ENCODE results near the gene CXCL5.
A peak's percentile ranks its signal among the peaks of the same experiment; 100 is the strongest.
"Not testable (repeated sequence)": the region's sequence is repeated elsewhere in the genome, so short reads cannot be mapped to it uniquely, and the experiment has no call there.

CXCL5 gene

DNA sequence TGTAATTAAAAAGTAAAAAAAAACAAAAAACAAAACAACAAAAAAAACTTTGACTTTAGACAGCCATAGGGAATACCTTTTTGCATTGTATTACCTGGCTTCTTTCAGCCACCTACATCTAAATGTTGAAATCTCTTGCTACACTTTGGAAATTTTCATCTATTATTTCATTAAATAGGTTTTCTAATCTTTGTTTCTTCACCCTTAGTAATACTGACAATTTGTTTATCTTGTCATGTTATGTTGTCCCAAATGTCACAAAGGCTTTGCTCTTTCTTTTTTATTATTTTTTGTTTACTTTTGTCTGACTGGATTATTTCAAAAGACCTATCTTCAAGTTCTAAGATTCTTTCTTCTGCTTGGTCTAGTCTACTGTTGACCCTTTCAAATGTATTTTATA is 24.1 kb downstream of the CXCL5 start:
- no peak for DNase-seq

DNA sequence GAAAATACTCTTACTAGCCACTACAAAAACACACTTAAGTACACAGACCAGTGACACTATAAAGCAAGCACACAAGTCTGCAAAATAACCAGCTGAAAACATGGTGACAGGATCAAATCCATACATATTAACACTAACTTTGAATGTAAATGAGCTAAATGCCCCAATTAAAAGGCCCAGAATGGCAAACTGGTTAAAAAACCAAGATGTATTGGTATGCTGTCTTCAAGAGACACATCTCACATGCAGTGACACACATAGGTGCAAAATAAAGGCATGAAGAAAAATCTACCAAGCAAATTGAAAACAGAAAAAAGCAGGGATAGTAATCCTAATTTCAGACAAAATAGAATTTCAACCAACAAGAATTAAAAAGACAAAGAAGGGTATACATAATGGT is 27.5 kb downstream of the CXCL5 start:
- no peak for DNase-seq

DNA sequence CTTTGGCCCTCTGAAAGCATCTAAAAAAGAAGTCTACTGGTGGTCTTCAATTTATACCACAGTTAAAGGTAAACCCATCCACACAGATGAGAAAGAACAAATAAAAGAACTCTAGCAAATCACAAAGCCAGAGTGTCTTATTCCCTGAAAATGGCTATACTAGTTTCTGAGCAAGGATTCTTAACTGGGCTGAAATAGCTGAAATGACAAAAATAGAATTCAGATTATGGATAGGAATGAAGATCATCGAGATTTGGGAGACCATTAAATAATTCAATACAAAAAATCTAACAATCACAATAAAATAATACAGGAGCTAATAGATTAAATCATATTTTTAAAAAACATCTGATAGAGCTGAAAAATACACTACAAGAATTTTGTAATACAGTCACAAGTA is 28.5 kb downstream of the CXCL5 start:
- no peak for DNase-seq

DNA sequence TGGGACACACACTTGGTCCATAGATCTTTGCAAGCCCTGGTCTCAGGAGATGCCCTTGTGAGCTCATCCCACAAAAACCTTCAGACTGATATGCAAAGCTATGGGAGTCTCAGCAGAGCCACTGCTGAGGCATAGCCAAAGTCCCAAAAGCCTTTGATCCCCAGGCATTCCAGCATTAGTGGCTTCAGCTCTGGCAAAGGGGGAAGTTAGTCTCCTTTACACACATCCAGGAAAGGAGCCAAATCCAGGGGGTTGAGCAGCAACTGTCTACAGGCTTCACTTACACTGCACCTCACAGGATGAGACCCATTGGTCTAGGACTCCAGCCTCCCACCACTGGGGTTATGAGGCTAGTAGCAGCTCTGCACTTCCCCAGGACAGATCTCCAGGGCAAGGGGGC is 30.6 kb downstream of the CXCL5 start:
- DNase-seq = no peak

DNA sequence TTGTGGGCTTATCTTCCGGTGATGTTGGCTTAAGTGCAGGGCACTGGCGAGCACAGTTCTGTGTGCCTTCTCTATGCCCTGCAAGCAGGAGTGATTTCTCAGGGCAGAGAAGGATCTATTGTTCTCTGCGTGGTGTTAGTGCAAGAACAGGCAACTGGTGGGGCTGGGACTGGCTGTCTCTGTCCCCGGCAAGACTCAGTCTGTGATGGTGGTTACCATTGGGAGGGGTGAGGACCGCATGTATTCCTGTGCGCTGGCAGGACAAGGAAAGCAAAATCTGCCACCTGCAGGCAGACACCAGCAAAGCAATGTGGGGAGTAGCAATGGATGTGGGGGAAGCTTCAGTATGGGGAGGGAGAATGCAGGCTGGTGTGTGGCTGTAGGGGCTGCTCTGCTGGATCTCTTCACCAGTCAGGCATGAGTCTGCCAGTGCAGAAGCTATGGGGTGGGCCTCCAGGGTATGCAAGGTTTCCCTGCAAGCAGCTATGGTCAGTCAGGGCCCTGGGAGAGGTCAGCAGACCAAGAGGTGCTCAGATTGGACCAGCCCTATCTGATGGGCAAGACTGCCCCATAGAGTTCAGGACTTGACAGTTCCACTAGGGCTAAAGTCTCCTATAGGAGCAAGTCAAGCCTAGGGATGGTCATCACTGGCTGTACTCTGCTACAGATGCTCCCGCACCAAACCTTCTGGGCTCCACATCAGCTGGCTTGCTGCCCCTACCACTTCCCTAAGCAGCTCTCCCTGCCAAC is 33.4 kb downstream of the CXCL5 start:
- peak in 1 of 56 donors; percentile 1 for DNase-seq

DNA sequence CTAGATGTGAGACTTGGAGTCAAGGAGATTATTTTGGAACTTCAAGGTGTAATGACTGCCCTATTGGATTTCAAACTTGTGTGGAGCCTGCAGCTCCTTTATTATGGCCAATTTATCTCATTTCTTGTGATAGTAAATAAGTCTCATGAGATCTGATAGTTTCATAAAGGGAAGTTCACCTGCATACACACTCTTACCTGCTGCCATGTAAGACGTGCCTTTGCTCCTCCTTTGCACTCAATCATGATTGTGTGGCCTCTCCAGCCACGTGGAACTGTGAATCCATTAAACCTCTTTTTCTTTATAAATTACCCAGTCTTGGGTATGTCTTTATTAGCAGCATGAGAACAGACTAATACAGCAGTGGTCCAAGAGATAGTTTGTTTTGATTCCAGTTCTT is 35.8 kb downstream of the CXCL5 start:
- DNase-seq = no peak

DNA sequence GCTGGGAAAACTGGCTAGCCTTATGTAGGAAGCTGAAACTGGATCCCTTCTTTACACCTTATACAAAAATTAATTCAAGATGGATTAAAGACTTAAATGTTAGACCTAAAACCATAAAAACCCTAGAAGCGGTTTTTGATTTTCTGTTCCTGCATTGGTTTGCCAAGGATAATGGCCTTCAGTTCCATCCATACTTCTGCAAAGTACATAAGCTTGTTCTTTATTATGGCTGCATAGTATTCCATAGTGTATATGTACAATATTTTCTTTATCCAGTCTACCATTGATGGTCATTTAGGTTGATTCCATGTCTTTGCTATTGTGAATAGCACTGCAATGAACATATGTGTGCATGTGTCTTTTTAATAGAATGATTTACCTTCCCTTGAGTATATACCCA is 39.4 kb downstream of the CXCL5 start:
- not testable (repeated sequence) for DNase-seq

DNA sequence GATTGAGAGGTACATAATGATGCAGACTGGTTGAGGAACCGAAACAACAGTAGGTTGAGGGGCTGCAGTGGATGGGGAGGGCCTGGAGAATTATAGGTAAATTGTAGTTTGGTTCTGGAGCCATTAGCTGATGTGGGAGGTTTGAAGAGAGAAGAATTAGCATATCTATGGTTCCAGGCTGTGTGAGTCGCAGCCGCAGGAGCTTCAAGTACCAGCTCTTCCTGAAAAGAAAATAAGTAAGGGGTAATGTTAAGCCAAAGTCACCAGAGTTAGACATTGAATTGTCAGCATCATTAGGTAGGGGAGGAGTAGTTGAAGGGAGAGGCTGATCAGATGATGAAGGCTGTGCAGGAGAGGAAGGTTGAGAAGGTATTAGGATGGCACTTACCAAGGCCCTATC is 46.1 kb downstream of the CXCL5 start:
- DNase-seq = no peak

DNA sequence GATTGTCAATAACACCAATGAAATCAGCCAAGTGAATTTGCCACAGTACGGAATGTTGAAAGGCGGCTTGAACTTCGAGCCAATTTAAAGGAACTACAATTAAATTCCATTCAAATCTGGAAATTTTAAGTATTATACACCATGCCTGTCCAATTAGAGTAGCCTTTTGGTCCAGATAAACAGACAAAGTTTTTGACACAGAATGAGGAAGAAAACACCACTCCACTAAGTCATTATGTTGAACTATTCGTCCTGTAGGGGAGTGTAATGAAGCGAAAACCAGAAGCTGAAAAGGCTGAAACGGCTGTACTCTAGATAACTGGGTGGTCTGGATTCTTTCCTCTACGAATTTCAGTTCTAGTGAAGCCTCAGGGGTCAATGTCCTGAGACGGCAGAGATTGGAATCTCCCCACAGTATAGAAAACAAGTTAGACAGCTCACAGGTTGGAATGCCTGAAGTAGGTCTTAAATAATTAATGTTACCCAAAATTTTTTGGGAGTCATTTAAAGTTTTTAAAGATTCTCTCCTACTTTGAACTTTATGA is 48.0 kb downstream of the CXCL5 start:
- DNase-seq = not testable (repeated sequence)

DNA sequence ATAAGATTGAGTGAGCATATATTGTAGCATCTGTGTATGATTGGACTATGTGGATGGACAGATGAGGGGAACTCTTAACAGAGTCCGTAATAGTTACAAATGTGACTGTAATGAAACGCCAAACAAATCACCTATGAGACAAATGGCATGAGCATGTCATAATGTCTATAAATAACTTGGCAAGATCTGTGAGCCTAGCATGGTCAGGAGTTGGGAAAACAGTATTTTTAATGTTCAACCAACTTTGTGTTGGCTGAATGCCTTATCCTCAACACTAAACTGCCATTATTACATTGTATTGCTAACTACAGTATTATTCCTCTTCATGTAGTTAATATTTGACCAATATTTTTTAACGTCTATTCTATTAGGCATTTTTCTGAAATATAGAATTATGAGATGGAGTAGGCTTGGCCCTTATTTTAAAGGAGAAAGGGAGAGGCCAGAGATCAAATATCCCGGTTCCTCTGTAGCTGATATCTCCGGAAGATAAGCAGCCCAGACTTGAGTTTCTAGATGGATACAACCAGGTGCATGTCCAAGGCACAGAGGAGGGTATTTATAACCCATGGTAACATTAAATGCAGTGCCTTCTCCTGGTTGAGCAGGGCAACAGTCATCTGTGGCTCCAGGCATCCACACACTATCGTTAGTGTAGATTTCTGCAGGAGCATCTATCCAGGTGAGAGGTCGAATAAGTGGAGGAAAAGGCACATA is 49.3 kb downstream of the CXCL5 start:
- no peak for DNase-seq

DNA sequence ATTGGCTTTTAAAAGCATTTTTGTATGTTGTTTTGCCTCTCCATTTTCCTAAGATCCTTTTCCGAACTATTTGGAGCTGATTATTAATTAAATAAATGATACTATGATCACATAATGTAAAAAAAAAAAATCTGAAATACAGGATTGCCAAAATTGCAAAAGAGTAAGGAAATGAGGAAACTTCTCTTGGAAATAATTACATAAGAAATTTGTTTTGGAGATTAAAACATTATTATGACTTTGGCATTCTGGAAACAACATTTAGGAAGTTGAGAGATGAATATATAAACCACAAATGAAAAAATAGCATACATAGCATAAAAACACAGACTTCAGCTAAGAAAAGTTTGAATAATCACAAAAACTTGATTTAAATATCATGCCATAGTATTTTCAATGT is 50.2 kb downstream of the CXCL5 start:
- DNase-seq = no peak

DNA sequence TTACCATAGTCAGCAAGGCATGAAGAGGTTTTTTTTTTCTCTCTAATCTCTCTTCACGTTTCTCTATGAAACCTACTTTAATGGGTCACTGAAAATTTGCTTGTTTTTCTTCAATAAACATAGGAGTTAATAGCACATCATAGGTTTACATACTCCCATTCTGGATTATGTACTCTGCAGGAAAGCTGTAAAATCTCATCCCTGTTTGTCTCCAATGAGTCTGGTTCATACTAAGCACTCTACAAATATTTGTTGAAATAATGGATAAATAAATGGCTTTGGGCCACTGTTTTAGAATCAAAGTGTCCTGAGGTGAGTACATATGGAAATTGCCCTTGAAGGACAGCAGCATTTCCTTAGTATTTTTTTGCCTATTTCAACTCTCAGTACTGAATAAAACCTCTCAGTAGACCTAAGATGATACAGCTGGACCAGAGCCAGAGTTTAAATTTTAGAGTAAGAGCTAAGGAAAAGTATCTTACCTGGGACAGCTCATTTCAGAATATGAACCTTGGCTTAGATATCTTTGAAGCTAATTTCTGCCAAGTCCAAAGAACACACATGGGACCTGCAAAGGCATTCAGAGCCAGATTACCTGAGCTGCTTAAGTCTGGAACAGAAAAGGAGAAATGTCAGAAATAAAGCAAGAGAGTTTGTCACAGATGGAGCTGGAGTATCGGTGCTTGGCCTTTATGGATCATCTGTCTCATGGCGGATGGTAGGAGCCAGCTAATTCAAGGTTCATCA is 51.1 kb downstream of the CXCL5 start:
- DNase-seq = no peak

DNA sequence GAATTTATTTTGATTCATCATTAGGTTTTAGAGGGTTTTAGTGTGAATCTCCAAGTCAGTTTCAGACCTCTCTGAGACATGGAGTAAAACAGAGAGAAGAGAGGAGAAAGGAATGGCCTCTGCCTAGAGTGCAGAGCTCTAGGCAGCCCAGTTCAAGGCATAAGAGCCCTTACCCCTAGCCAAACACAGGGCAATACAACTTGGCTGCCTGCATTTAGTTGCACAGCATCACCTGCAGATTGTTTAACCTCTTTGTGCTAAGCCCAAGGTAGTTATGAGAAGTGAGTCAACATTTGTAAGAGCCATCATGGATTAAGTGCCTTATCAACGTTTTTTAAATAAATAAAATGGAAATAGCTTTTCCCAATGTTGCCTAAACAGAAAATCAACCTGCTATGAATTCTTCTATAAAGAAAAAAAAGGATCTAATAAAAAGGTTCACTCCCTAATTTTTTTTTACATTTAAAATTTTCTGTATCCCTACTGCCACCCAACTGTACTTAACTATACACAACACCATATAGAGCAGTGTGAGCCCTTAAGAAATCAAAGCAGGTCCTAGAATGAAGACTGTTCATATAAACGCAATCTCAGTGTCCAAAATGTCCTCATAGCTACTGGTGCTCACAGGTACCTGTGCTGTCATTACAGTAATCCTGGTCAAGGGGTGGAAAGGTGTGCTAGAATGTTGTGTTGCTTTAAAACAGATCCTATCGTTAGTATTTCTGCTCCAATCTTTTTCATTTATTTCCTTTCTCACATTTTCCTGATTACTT is 52.6 kb downstream of the CXCL5 start:
- no peak for DNase-seq

All from nucleus accumbens (tissue), 56 donors.